HUES64 (cell line): ENCODE data around the gene SV2B.

Experiments
- H3K27ac ChIP-seq: 2 replicates; pipeline ENCODE4 v1.7.0; 2013; ENCODE audit warnings: low read depth, low read length, inconsistent platforms
- H3K27me3 ChIP-seq: 2 replicates; pipeline ENCODE4 v1.6.1; 2013; ENCODE audit warnings: mild to moderate bottlenecking, low read length; ENCODE audit not compliant: insufficient read depth
- H3K36me3 ChIP-seq: 2 replicates; pipeline ENCODE4 v1.6.1; 2013; ENCODE audit warnings: mild to moderate bottlenecking, low read length; ENCODE audit not compliant: insufficient read depth
- H3K4me1 ChIP-seq: 2 replicates; pipeline ENCODE4 v1.6.1; 2013; ENCODE audit warnings: mild to moderate bottlenecking, low read length, moderate library complexity; ENCODE audit not compliant: insufficient read depth
- H3K4me3 ChIP-seq: 2 replicates; pipeline ENCODE4 v1.5.1; 2013; ENCODE audit warnings: mild to moderate bottlenecking, low read length, moderate library complexity
- H3K9ac ChIP-seq: 2 replicates; pipeline ENCODE4 v1.6.1; 2013; ENCODE audit warnings: mild to moderate bottlenecking, low read depth, low read length
- H3K9me3 ChIP-seq: 2 replicates; pipeline ENCODE4 v1.6.1; 2013; ENCODE audit warnings: low read depth, low read length; ENCODE audit not compliant: insufficient read depth
- WGBS: fragments of 150-250, 120-280 bp; methylation state at CpG from one replicate; pipeline ENCODE4 v1.1.7; 2013; ENCODE audit warnings: missing lambda C conversion rate; 5-methylcytosine and 5-hydroxymethylcytosine counted together

Gene SV2B

DNA sequence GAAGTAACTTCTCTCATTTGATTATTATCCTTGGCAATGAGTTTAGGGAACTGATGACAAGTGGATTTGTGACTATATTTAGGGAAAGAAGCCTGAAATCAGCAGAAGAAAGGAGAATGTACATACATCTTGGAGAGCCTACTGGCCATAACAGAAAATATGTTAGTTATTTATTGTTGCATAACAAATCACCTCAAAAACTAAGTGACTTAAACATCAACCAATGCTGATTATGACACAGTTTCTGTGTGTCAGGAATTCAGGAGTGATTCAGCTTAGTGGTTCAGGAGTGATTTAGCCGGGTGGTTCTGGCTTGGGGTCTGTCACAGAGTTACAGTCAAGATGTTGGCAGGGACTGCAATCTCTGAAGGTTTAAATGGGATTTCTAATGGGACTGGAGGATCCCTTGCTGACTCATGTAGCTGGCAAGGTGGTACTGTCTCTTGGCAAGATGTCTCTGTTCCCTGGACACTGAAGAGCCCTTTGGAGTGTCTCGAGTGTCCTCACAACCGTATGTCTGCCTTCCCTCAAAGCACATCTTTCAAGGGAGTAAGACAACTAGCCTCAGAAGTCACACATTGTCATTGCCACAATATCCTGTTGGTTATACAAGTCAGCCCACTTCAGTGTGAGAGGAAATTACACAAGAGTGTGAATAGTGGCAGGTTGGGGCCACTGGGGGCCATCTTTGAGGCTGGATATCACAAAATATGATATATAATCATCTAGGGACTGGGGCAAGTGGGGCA lies 248.9 kb downstream of the SV2B start:
- no peaks in the 10 kb centered on the region for H3K27me3 ChIP-seq
- 97% methylated on average over 3 of the region's 3 CpGs for WGBS
- H3K27ac ChIP-seq = no peak overlapping the region
- no peaks in the 10 kb centered on the region for H3K36me3 ChIP-seq
- no peak overlapping the region for H3K4me3 ChIP-seq
- no peak overlapping the region for H3K9ac ChIP-seq
- no peaks in the 10 kb centered on the region for H3K9me3 ChIP-seq
- no peaks in the 10 kb centered on the region for H3K4me1 ChIP-seq
